Mucosa of rectum (tissue), 2 donors: Measurements from ENCODE around the gene MTERF2.

Source experiments
- H3K27ac ChIP-seq, 2 donors: one replicate each; pipeline ENCODE4 v1.7.0; 2013; ENCODE audit warnings: inconsistent platforms in 2 of 2, low read depth in 2 of 2, low read length in 2 of 2
- H3K27me3 ChIP-seq, 2 donors: one replicate each; pipeline ENCODE4 v1.7.0; 2013; ENCODE audit warnings: low read length in 2 of 2; ENCODE audit not compliant: control insufficient read depth in 2 of 2, insufficient read depth in 2 of 2
- H3K36me3 ChIP-seq, 2 donors: one replicate each; pipeline ENCODE4 v1.7.0; 2013; ENCODE audit warnings: low read length in 2 of 2; ENCODE audit not compliant: control insufficient read depth in 2 of 2, insufficient read depth in 2 of 2
- H3K4me1 ChIP-seq, 2 donors: one replicate each; pipeline ENCODE4 v1.7.0; 2013; ENCODE audit warnings: low read length in 2 of 2, mild to moderate bottlenecking in 1 of 2; ENCODE audit not compliant: control insufficient read depth in 2 of 2, insufficient read depth in 2 of 2
- H3K4me3 ChIP-seq, 2 donors: one replicate each; pipeline ENCODE4 v1.7.0; 2013; ENCODE audit warnings: low read length in 2 of 2
- H3K9ac ChIP-seq, 2 donors: one replicate each; pipeline ENCODE4 v1.7.0; 2013; ENCODE audit warnings: low read length in 2 of 2, low read depth in 1 of 2, mild to moderate bottlenecking in 1 of 2
- H3K9me3 ChIP-seq, 2 donors: one replicate each; pipeline ENCODE4 v1.7.0; 2013; ENCODE audit warnings: low read length in 2 of 2; ENCODE audit not compliant: control insufficient read depth in 2 of 2
- donor health status: healthy.
- donor health status: Normal muscosa, but diverticular disease.

The MTERF2 gene

DNA sequence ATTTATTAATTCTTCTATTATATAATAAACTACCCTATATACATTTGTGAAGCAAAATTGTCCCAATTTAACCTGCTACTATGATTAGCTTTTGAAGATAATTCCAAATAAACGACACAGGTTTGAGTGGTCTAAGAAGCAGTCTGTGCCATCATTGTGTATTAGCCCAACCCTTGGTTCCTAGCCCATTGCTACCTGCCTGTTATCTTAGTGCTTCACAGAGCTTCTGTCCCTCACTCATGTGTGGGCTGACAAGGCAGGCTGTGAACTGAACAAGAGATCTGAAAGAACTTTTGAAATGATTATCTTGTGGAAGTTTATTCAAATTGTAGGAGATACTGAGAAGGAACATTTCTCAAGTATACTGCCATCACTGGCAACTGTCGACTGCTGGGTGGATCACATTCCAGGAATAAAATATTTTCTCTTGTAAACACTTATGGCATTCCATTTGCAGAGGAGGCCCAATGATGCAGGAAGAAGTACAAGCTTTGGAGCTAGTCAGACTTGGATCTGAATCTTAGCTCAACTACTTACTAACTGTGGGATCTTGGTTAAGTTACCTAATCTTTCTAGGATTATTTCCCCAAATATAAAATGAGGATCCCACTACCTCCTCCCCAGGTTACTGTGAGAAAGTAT lies 7.8 kb upstream of the MTERF2 start:
- Histone ChIP-seq H3K27ac (no peak overlapping the region), H3K9ac (no peak overlapping the region), H3K4me1 (no peaks in the 10 kb centered on the region), H3K9me3 (no peaks in the 10 kb centered on the region), H3K27me3 (no peaks in the 10 kb centered on the region), H3K36me3 (peaks cover 0 to 7% of the 10 kb centered on the region in 2 donors), H3K4me3 (no peak overlapping the region)

DNA sequence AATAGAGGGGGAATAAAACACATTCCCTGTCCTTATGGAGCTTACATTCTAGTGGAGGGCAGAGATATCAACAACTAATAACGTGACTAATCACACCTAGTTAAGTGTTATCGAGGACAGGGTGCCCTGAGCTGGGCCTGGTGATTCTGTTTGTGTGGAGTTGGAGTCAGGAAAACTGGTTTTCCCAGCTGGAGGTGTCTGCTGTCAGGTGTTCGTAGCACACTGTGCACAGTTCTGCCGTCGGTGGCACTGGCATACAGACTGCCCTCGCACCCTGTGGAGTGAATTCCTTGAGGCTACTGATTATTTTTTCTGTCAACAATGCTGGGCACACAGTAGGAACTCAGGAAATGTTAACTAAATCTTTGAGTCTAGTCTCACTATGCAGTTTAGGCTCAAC lies 900 bp upstream of the MTERF2 start:
- Histone ChIP-seq H3K27me3 (no peaks in the 10 kb centered on the region), H3K9ac (no peak overlapping the region), H3K27ac (no peak overlapping the region), H3K4me1 (peaks cover 6 to 7% of the 10 kb centered on the region in 2 donors), H3K4me3 (peak overlapping the region in 1 of 2 donors; percentile 78), H3K36me3 (peaks cover 4 to 7% of the 10 kb centered on the region in 2 donors), H3K9me3 (no peaks in the 10 kb centered on the region)

DNA sequence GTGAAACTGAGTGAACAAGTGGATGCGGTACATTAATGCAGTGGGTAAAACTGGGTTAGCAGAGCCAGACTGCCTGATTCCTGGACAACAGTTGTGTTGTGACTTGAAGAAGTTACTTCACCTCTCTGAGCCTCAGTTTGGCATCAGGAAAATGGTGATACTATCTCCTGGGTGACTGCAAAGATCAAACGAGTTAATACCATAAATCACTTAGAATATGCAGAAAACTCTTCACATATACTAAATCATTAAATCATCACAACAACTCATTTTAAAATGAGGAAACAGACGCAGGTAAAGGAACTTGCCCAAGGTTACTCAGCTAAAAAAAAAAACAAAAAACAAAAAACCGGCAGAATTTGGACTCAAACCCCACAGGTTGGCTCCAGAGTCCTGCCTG lies 811 bp downstream of the MTERF2 start:
- no peaks in the 10 kb centered on the region for H3K9me3 ChIP-seq

DNA sequence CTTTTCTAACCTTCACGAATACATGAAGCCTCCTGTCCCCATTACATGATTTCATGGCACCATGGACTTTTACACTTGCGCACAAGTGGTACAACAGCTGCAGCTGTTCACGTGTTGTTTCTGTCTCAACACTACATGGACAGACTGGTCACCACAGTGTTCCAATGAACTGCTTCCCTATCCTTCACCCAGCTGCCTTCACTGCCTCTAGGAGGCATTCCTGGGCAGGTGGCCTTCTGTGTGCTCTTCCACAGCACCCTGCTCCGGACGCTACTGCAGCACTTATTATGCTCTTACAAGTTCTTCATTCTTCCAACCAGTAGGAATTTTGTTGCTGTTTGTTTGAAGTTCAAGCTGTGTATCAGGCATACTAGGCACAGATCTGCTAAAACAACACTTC lies 1.5 kb downstream of the MTERF2 start:
- Histone ChIP-seq H3K4me1 (peaks cover 6 to 7% of the 10 kb centered on the region in 2 donors), H3K9me3 (no peaks in the 10 kb centered on the region), H3K9ac (no peak overlapping the region), H3K4me3 (no peak overlapping the region), H3K27me3 (no peaks in the 10 kb centered on the region), H3K27ac (no peak overlapping the region), H3K36me3 (peaks cover 4 to 7% of the 10 kb centered on the region in 2 donors)

More for the DNA sequence above, 811 bp downstream of the MTERF2 start:
- H3K27ac ChIP-seq: no peak overlapping the region
- H3K4me3 ChIP-seq: peak overlapping the region; percentile 75 to 78
- no peaks in the 10 kb centered on the region for H3K27me3 ChIP-seq
- peaks cover 6 to 7% of the 10 kb centered on the region in 2 donors for H3K4me1 ChIP-seq
- H3K36me3 ChIP-seq: peaks cover 4 to 7% of the 10 kb centered on the region in 2 donors
- peak overlapping the region; percentile 82 to 85 for H3K9ac ChIP-seq

DNA sequence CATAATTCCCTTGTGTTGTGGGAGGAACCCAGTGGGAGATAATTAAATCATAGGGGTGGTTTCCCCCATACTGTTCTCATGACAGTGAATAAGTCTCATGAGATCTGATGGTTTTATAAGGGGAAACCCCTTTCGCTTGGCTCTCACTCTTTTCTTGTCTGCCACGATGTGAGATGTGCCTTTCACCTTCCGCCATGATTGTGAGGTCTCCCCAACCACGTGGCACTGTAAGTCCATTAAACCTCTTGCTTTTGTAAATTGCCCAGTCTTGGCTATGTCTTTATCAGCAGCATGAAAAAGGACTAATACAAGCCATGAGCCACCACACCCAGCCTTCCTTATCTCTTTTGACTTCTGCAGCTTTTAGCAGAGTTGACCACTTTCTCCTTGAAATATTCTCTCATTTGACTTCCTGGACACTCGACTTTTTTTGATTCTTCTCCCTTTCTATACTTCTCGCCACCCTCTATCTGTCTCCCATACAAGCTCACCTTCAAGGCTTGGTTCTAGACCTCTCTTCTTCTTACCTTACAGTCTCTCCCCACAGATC lies 2.3 kb downstream of the MTERF2 start:
- Histone ChIP-seq H3K27ac (no peak overlapping the region), H3K4me1 (peaks cover 6 to 7% of the 10 kb centered on the region in 2 donors), H3K9ac (no peak overlapping the region), H3K4me3 (no peak overlapping the region), H3K9me3 (no peaks in the 10 kb centered on the region), H3K36me3 (peaks cover 4 to 7% of the 10 kb centered on the region in 2 donors), H3K27me3 (no peaks in the 10 kb centered on the region)

DNA sequence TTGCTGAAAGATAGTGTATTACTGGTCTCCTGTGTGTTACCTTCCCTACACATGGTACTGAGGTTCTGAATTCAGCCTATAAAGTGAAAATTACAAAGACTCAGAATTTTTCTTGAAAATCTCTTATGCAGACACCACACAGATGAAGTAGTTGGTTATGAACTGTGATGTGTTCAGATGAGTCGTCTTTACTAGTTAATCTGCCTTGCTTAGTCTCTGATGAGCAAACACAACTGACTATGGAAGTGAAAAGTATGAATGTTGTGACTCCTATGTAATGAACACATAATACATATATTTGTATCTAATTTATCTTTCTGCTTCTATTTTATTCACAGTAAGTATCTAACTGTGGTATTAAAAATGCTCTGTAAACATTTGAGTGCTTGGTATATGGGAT lies 4.7 kb downstream of the MTERF2 start:
- H3K9me3 ChIP-seq: no peaks in the 10 kb centered on the region
- no peak overlapping the region for H3K27ac ChIP-seq
- H3K9ac ChIP-seq: no peak overlapping the region
- peaks cover 4 to 7% of the 10 kb centered on the region in 2 donors for H3K36me3 ChIP-seq
- H3K4me3 ChIP-seq: no peak overlapping the region
- peaks cover 14 to 15% of the 10 kb centered on the region in 2 donors for H3K4me1 ChIP-seq
- H3K27me3 ChIP-seq: no peaks in the 10 kb centered on the region

DNA sequence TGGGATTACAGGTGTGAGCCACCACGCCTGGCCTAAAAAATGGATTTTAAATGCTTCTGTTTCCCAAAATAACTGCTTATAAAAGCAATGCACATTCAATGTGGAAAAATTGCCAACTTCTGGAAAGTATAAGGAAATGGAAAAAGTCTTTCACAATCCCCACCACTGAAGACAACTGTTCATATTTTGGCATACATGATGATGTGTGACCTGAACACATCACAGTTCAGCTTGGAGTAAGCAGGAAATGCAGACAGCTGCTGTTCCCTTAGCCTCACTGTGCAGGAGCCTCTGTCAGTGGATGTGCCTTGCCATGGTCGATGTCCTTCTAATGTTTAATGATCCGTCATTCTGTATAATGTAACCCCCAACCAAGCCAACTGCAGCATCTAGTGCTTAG lies 5.2 kb downstream of the MTERF2 start:
- H3K27ac ChIP-seq: no peak overlapping the region

DNA sequence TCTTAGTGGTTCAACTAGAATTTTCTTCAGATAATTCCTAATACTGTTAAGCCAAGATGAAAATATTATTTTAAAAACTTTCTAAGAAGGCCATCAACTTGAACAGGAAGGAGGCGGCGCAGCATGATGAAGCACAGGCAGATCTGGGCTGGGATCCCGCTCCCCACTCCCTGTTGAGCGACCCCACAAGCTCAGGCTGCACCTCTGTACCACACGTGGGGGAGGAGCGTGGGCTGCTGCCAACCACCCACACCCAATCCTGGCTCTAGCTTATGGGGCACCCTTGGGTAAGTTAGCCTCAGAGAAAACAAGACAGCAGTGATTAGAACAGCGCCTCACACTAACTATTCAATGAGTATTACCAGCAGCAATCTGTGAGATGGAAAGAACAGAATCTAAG lies 6.0 kb downstream of the MTERF2 start:
- no peaks in the 10 kb centered on the region for H3K27me3 ChIP-seq
- peaks cover 4 to 7% of the 10 kb centered on the region in 2 donors for H3K36me3 ChIP-seq
- no peaks in the 10 kb centered on the region for H3K9me3 ChIP-seq
- no peak overlapping the region for H3K27ac ChIP-seq
- peaks cover 9 to 20% of the 10 kb centered on the region in 2 donors for H3K4me1 ChIP-seq
- no peak overlapping the region for H3K4me3 ChIP-seq
- H3K9ac ChIP-seq: no peak overlapping the region

More for the DNA sequence above, 5.2 kb downstream of the MTERF2 start:
- Histone ChIP-seq H3K9ac (no peak overlapping the region), H3K27me3 (no peaks in the 10 kb centered on the region), H3K4me1 (peaks cover 14 to 16% of the 10 kb centered on the region in 2 donors), H3K9me3 (no peaks in the 10 kb centered on the region), H3K36me3 (peaks cover 4 to 7% of the 10 kb centered on the region in 2 donors), H3K4me3 (no peak overlapping the region)

DNA sequence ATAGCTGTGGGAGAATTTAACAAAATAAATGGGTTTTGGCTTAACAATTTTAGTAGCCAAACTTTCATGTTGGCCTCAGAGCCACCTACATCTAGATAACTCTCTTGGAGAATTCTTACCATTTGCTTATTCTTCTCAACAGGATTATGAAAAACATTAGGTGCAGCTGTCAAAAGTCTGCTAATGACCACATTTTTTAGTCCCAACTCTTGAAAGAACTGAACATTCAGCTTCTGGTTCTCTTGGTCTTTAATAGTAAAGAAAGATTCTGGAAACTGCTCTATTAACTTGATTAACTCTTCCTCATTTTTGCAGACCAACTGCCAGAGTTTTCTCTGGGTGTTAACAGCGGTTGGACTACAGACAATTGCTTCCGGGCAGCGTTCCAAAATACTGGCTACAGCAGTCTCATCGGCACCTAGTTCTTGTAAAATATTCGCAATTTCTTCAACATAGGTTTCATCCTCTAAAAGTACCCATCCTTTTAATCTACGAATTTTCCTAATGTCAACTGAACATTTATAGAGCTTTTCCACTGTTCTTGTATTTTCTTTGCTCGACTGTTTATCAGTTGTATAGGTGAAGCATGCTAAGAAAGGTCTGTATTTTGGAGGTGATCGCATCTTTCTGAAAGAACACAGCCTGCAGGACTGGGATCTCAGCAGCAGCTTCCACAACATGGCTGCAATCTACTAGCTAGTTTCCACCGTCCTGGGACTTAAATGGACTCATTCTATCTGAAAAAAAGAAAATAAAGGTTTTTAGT lies 8.7 kb downstream of the MTERF2 start:
- peaks cover 0 to 2% of the 10 kb centered on the region in 2 donors for H3K36me3 ChIP-seq
- H3K9ac ChIP-seq: no peak overlapping the region
- H3K27me3 ChIP-seq: no peaks in the 10 kb centered on the region
- H3K4me1 ChIP-seq: peaks cover 8 to 29% of the 10 kb centered on the region in 2 donors
- H3K4me3 ChIP-seq: no peak overlapping the region
- no peaks in the 10 kb centered on the region for H3K9me3 ChIP-seq
- peak overlapping the region in 1 of 2 donors; percentile 25 for H3K27ac ChIP-seq

DNA sequence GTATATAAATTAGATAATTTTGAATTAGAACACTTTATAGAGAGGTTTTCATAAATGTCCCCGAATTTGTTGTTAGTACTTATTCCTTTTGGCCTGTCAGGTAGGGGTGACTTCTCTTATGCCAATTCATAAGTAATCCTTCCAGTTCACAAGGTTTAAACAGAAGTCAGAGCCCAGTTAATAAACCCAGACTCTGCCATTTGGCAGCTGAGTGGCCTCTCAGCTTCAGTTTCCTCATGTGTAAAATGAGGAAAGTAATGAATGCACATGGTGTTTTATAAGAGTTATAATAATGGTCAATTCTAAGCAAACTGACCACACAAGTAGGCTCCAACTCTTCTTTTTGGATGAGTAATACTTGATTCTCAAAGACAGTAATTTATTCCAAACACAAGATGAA lies 10.3 kb downstream of the MTERF2 start:
- H3K27me3 ChIP-seq: no peaks in the 10 kb centered on the region
- no peaks in the 10 kb centered on the region for H3K9me3 ChIP-seq
- peaks cover 8 to 29% of the 10 kb centered on the region in 2 donors for H3K4me1 ChIP-seq
- H3K27ac ChIP-seq: peak overlapping the region in 1 of 2 donors; percentile 19
- H3K9ac ChIP-seq: no peak overlapping the region
- H3K36me3 ChIP-seq: peaks cover 0 to 6% of the 10 kb centered on the region in 2 donors
- no peak overlapping the region for H3K4me3 ChIP-seq
